ENCODE data around the gene LGR6.

The LGR6 gene

DNA sequence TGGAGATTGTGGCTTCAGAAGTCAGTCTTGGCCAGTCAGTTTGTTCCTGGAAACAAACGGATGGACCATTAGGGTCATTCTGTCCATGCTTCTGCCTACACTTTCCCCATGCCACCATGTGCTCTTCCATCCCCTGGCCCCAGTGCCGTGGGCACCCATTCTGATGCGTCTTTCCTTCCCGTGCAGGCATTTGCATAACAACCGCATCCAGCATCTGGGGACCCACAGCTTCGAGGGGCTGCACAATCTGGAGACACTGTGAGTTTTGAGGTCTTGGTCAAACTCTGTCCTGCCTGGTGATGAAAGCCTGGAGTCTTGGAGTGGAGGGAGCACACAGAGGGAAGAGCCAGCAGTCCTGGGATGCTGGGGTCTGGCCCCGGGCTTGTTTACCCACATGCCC lies 87.0 kb downstream of the LGR6 start:
- no peak for DNase-seq

DNA sequence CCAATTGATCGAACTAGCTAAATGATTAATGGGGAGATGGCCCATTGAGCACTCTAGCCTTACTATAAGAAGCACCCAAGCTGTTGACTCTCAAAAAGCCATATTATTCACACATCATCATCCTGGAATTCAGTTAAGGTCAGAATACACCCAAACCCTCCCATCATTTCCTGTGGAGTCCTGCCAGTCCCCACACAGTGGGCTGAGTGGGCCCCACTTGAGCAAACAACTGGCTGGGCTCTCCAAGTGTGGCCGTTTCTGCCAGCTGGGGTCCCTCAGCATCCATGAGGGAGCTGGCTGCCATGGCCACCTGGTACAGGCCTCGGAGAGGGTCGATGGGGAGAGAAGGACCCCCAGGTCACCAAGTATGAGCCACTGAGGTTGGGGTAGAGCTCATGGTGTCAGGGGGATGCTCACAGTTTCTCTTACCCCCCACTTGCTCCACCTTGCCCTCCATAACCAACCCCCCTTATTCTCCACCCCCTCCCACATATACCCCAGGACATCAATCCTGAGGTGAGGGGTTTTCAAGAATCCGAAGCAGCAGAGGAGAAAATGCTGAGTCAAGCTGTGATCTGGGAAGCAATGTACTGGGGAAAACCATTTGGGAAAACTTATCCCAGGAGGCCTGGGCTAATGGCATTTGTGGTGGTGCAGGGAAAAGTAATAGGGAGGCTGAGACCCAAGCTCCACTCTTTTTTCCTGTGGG lies 87.9 kb downstream of the LGR6 start:
- no peaks in the 10 kb centered on the region for H3K27me3 ChIP-seq (replicated peaks)
- H3K36me3 ChIP-seq (replicated peaks), result no peaks in the 10 kb centered on the region
- TF ChIP-seq, protein P1, sequence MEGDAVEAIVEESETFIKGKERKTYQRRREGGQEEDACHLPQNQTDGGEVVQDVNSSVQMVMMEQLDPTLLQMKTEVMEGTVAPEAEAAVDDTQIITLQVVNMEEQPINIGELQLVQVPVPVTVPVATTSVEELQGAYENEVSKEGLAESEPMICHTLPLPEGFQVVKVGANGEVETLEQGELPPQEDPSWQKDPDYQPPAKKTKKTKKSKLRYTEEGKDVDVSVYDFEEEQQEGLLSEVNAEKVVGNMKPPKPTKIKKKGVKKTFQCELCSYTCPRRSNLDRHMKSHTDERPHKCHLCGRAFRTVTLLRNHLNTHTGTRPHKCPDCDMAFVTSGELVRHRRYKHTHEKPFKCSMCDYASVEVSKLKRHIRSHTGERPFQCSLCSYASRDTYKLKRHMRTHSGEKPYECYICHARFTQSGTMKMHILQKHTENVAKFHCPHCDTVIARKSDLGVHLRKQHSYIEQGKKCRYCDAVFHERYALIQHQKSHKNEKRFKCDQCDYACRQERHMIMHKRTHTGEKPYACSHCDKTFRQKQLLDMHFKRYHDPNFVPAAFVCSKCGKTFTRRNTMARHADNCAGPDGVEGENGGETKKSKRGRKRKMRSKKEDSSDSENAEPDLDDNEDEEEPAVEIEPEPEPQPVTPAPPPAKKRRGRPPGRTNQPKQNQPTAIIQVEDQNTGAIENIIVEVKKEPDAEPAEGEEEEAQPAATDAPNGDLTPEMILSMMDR (IDR thresholded peaks at IDR 0.05; ENCODE audit: low read depth, low read length, missing control alignments), result no peak
- in situ Hi-C loops (cut with HindIII; ENCODE audit: low pct_ligation_motif_present, low sequenced_read_pairs), result no loop called here
- no peak overlapping the region for H3K4me3 ChIP-seq (ENCODE audit: low read depth, low read length)
- peak; percentile 65 for DNase-seq
- H3K27ac ChIP-seq, result peak overlapping the region; percentile 16

More for the DNA sequence above, 87.0 kb downstream of the LGR6 start:
- TF ChIP-seq, protein P1 (IDR thresholded peaks at IDR 0.05; ENCODE audit: low read depth, low read length, missing control alignments), result no peak
- H3K36me3 ChIP-seq (replicated peaks), result no peaks in the 10 kb centered on the region
- H3K27ac ChIP-seq, result no peak overlapping the region
- H3K4me3 ChIP-seq (ENCODE audit: low read depth, low read length), result no peak overlapping the region
- no peaks in the 10 kb centered on the region for H3K27me3 ChIP-seq (replicated peaks)
- in situ Hi-C loops (cut with HindIII; ENCODE audit: low pct_ligation_motif_present, low sequenced_read_pairs), result no loop called here

DNA sequence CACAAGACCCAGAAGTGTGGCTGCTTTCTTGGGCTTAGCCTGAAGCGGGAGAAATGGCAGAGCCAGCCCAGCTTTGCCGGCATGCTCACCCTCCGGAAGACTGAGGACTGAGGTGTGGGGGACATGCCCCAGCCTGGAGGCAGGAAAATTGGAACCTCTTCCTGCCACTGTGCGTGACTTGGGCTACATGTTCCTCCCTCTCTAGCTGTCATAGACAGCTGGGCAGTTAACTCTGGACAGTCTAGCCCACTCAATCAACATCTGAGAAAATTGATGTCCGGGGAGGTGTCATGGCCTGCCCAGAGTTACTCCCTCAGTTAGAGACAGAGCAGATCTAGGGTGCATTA lies 88.4 kb downstream of the LGR6 start:
- TF ChIP-seq, protein P1 (IDR thresholded peaks at IDR 0.05; ENCODE audit: low read depth, low read length, missing control alignments), result no peak
- no peak for DNase-seq
- Histone ChIP-seq H3K36me3 (replicated peaks) (no peaks in the 10 kb centered on the region), H3K27me3 (replicated peaks) (no peaks in the 10 kb centered on the region), H3K27ac (no peak overlapping the region), H3K4me3 (ENCODE audit: low read depth, low read length) (no peak overlapping the region)
- in situ Hi-C loops (cut with HindIII; ENCODE audit: low pct_ligation_motif_present, low sequenced_read_pairs), result no loop called here

- H3K27me3 ChIP-seq (replicated peaks), result no peaks in the 10 kb centered on the region
- H3K27ac ChIP-seq, result no peak overlapping the region
- H3K4me3 ChIP-seq (ENCODE audit: low read depth, low read length), result no peak overlapping the region
- in situ Hi-C loops (cut with HindIII; ENCODE audit: low pct_ligation_motif_present, low sequenced_read_pairs), result no loop called here
- TF ChIP-seq, protein P1 (IDR thresholded peaks at IDR 0.05; ENCODE audit: low read depth, low read length, missing control alignments), result no peak
- no peaks in the 10 kb centered on the region for H3K36me3 ChIP-seq (replicated peaks)
- no peak for DNase-seq
Observed at GRCh38 chr1:202282596-202283283, 89.1 kb downstream of the LGR6 start.

DNA sequence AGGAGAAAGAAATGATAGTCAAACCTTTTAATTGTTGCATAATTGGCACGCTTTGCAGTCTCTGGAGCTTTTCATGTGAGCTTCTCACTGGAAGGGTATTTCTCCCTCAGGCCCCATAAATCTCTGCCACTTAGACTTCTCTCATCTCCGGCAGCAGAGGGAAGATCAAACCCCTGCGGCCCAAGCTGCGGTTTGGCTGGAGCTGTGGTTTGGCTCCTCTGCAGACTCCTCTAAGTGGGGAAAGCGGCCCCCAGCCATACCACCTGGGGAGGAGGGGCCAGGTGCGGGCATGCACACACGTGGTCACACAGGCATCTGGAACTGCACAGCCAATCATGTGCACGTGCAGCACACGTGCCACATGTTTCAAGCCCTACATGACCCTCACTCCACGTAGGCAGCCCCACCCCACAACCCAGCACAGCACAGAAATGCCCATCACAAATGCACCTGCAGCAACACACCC lies 89.8 kb downstream of the LGR6 start:
- no peak overlapping the region for H3K4me3 ChIP-seq (ENCODE audit: low read depth, low read length)
- no peaks in the 10 kb centered on the region for H3K36me3 ChIP-seq (replicated peaks)
- TF ChIP-seq, protein P1 (IDR thresholded peaks at IDR 0.05; ENCODE audit: low read depth, low read length, missing control alignments), result no peak
- no peak overlapping the region for H3K27ac ChIP-seq
- H3K27me3 ChIP-seq (replicated peaks), result no peaks in the 10 kb centered on the region
- in situ Hi-C loops (cut with HindIII; ENCODE audit: low pct_ligation_motif_present, low sequenced_read_pairs), result no loop called here
- DNase-seq, result no peak
